ENCODE results near the gene AKR1C2. TPM values are rescaled to one million over a fixed set of nuclear protein-coding genes. Genes with fewer than 3 reads are reported as not detected.
A peak's percentile ranks its signal among the peaks of the same experiment; 100 is the strongest.

Gene AKR1C2
- polyA plus RNA-seq, 2 of the 4 experiments (the other 2 are of a cell fraction) = 5,660 to 6,805 TPM

GRCh38 chr10:5038101-5038500 lies 34.4 kb upstream of the AKR1C2 start:
- ATAC-seq = no peak
- WGBS (ENCODE audit: missing lambda C conversion rate) = 45% methylated on average over 2 of the region's 2 CpGs

GRCh38 chr10:5036511-5036910 lies 32.9 kb upstream of the AKR1C2 start:
- H3K4me3 ChIP-seq = no peak overlapping the region
- no peak for DNase-seq (ENCODE audit: low read depth in 1 of 2, low spot score in 1 of 2)
- ChIA-PET POLR2A (interaction anchor here (1.3 kb wide), 1 partner anchor 52 kb away, joined by 3 read pairs; no protein-coding TSS in a partner anchor), CTCF (no interaction called here)
- ATAC-seq = no peak
- FAIRE-seq = no peak
- TF ChIP-seq USF2 (IDR thresholded peaks at IDR 0.05) (no peak), HES2 (IDR thresholded peaks at IDR 0.05) (no peak), HOXA7 (CRISPR knock-in tag; IDR thresholded peaks at IDR 0.05) (no peak), CBX2 (IDR thresholded peaks at IDR 0.05; ENCODE audit: borderline replicate concordance, low read depth) (no peak), CHD2 (IDR thresholded peaks at IDR 0.05; ENCODE audit: low read length, partially characterized antibody) (no peak), NR3C1 (IDR thresholded peaks at IDR 0.05) (no peak), KDM5A (IDR thresholded peaks at IDR 0.05) (no peak), TP53 (CRISPR knock-in tag; IDR thresholded peaks at IDR 0.05) (no peak), BCL3 (IDR thresholded peaks at IDR 0.05) (no peak), HOXB5 (CRISPR knock-in tag; IDR thresholded peaks at IDR 0.05) (no peak), CTCF (IDR thresholded peaks at IDR 0.05) (no peak), CEBPB (IDR thresholded peaks at IDR 0.05) (no peak), EHMT2 (IDR thresholded peaks at IDR 0.05; ENCODE audit: low read depth) (no peak), EHF (CRISPR knock-in tag; IDR thresholded peaks at IDR 0.05) (no peak), JUNB (IDR thresholded peaks at IDR 0.05) (no peak), ELK1 (IDR thresholded peaks at IDR 0.05; ENCODE audit: low read depth, low read length) (no peak), MAX (IDR thresholded peaks at IDR 0.05) (no peak), NPAS2 (CRISPR knock-in tag; IDR thresholded peaks at IDR 0.05; ENCODE audit: borderline replicate concordance) (no peak)
- H3K4me1 ChIP-seq = peaks cover 13% of the 10 kb centered on the region; the same call in 2 of the 3 replicates
- H3K4me2 ChIP-seq = no peak overlapping the region
- H3K27ac ChIP-seq = peak overlapping the region in 1 of 2 experiments; percentile 65; a peak in 3 of 6 replicates
- 48% methylated on average over 2 of the region's 2 CpGs for WGBS (ENCODE audit: missing lambda C conversion rate)
- H3K9me3 ChIP-seq = peaks cover 67% of the 10 kb centered on the region

More at GRCh38 chr10:5038101-5038500, 34.4 kb upstream of the AKR1C2 start:
- POLR2A ChIA-PET = no interaction called here
- Histone ChIP-seq H3K27ac (0 out of 6 replicates have a peak overlapping the region, but pooled peaks of 1 of the 2 experiments have one; percentile 19), H3K4me3 (no peak overlapping the region), H3K9me3 (peaks cover 74% of the 10 kb centered on the region), H3K4me1 (peaks cover 6% of the 10 kb centered on the region; the same call in 1 of the 3 replicates), H3K4me2 (no peak overlapping the region)
- TF ChIP-seq RCOR1 (IDR thresholded peaks at IDR 0.05; ENCODE audit: low read depth, low read length) (no peak), HOXA7 (CRISPR knock-in tag; IDR thresholded peaks at IDR 0.05) (no peak), EP300 (IDR thresholded peaks at IDR 0.05) (no peak), FOSB (CRISPR knock-in tag; IDR thresholded peaks at IDR 0.05) (no peak), KDM5A (IDR thresholded peaks at IDR 0.05) (no peak), ATOH8 (CRISPR knock-in tag; IDR thresholded peaks at IDR 0.05; ENCODE audit: low read depth) (no peak), SMC3 (IDR thresholded peaks at IDR 0.05) (no peak), FOSL2 (IDR thresholded peaks at IDR 0.05) (no peak), FOSL2 (CRISPR knock-in tag; IDR thresholded peaks at IDR 0.05) (no peak), BCL3 (IDR thresholded peaks at IDR 0.05) (no peak), ZC3H11A (IDR thresholded peaks at IDR 0.05) (no peak)
- DNase-seq (ENCODE audit: low read depth in 1 of 2, low spot score in 1 of 2) (no peak), FAIRE-seq (no peak)
- CTCF ChIA-PET = no interaction called here

Data from A549 (cell line).